ENCODE measurements around the gene PRRC2A.

PRRC2A gene

DNA sequence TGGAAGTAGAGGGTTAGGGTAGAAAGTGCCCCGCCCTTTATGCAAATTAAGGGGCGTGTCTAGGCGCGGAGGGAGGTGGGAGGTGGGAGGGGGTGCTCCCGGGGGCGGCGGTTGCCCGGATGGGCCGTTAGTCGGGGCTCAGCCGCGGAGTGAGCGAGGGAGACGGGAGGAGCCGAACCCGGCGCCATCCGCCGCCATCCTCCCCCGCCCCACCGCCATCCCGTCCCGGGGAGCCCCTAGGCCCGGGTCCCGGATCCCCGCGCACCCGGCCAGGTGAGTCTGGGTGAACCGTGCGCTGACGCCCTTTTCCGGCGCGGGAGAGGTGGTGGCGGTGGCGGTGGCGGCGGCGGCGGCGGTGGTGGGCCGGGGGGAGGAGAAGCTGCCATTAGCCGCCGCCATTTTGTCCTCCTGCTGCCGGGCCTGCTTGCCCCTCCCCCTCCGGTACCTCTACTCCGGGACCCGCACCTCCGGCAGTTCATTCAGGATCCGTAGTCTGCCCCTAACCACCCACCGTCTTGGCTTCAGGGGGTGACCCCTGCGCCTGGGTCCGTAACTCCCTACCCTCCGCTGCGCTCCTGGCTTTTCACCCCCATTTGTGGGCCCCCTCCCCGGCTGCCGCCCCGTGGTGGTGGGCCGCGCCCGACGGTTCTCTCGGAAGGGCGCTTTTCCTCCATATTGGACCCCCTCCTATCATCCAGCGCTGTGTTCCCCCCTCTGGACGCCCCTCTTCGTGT lies at the start of gene PRRC2A:
Gene PRRC2A (plus strand): TSS at position 130 of the 734 bp plus-strand sequence. CDS start 2,075 bp downstream, outside the sequence.
- peak; percentile 57 for DNase-seq (ENCODE audit: low spot score)

- no peak for DNase-seq (ENCODE audit: low spot score)
Measured at GRCh38 chr6:31572041-31572911, 48.2 kb upstream of the PRRC2A start, which contains the start of gene LTA. TSS of gene LTA (plus strand) at chr6:31572289. CDS start at chr6:31572743, 454 bp downstream.

GRCh38 chr6:31573239-31574105 lies 47.0 kb upstream of the PRRC2A start:
- no peak for DNase-seq (ENCODE audit: low spot score)

GRCh38 chr6:31574106-31575061 lies 46.1 kb upstream of the PRRC2A start:
- DNase-seq (ENCODE audit: low spot score): no peak

DNA sequence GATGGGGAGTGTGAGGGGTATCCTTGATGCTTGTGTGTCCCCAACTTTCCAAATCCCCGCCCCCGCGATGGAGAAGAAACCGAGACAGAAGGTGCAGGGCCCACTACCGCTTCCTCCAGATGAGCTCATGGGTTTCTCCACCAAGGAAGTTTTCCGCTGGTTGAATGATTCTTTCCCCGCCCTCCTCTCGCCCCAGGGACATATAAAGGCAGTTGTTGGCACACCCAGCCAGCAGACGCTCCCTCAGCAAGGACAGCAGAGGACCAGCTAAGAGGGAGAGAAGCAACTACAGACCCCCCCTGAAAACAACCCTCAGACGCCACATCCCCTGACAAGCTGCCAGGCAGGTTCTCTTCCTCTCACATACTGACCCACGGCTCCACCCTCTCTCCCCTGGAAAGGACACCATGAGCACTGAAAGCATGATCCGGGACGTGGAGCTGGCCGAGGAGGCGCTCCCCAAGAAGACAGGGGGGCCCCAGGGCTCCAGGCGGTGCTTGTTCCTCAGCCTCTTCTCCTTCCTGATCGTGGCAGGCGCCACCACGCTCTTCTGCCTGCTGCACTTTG lies 45.1 kb upstream of the PRRC2A start, which contains the start of gene TNF:
Gene TNF (plus strand): TSS at position 231 of the 567 bp plus-strand sequence. CDS start 177 bp downstream, at position 408.
- DNase-seq (ENCODE audit: low spot score): no peak

- no peak for DNase-seq (ENCODE audit: low spot score)
Measured at GRCh38 chr6:31575952-31576685, 44.4 kb upstream of the PRRC2A start.

DNA sequence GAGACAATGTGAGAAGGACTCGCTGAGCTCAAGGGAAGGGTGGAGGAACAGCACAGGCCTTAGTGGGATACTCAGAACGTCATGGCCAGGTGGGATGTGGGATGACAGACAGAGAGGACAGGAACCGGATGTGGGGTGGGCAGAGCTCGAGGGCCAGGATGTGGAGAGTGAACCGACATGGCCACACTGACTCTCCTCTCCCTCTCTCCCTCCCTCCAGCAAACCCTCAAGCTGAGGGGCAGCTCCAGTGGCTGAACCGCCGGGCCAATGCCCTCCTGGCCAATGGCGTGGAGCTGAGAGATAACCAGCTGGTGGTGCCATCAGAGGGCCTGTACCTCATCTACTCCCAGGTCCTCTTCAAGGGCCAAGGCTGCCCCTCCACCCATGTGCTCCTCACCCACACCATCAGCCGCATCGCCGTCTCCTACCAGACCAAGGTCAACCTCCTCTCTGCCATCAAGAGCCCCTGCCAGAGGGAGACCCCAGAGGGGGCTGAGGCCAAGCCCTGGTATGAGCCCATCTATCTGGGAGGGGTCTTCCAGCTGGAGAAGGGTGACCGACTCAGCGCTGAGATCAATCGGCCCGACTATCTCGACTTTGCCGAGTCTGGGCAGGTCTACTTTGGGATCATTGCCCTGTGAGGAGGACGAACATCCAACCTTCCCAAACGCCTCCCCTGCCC lies 43.5 kb upstream of the PRRC2A start:
- DNase-seq (ENCODE audit: low spot score): no peak

- no peak for DNase-seq (ENCODE audit: low spot score)
Measured at GRCh38 chr6:31577579-31577966, 42.9 kb upstream of the PRRC2A start.

DNA sequence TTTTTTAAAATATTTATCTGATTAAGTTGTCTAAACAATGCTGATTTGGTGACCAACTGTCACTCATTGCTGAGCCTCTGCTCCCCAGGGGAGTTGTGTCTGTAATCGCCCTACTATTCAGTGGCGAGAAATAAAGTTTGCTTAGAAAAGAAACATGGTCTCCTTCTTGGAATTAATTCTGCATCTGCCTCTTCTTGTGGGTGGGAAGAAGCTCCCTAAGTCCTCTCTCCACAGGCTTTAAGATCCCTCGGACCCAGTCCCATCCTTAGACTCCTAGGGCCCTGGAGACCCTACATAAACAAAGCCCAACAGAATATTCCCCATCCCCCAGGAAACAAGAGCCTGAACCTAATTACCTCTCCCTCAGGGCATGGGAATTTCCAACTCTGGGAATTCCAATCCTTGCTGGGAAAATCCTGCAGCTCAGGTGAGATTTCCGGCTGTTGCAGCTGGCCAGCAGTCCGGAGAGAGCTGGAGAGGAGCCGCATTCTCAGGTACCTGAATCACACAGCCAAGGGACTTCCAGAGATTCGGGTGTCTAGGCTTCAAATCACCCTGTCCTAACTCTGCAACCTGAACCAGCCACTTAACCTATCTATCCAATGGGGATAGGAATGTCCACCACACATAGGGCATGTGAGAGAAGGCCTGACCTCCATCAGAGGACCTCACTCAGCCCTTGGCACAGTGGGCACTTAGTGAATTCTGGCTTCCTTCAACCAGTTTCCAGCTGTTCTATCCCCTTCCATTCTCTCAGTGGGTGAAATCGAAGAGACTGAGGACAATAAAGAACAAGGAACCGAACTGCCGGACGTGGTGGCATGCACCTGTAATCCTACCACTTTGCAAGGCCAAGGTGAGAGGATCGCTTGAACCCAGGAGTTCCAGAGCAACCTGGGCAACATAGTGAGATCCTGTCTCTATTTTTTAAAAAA lies 42.1 kb upstream of the PRRC2A start:
- no peak for DNase-seq (ENCODE audit: low spot score)

DNA sequence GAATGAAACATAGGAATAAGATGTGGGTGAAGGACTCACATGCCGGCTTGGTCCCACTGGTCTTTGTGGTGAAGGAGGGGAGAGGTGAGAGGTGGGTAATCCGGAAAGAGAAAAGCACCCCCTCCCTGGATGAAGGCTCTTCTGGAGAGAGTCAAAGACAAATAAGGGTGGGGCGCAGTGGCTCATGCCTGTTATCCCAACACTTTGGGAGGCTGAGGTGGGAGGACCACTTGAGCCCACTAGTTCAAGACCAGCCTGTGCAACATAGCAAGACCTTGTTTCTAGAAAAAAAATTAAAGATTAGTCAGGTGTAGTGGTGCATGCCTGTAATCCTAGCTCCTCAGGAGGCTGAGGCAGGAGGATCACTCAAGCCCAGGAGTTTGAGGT lies 41.4 kb upstream of the PRRC2A start:
- no peak for DNase-seq (ENCODE audit: low spot score)

DNA sequence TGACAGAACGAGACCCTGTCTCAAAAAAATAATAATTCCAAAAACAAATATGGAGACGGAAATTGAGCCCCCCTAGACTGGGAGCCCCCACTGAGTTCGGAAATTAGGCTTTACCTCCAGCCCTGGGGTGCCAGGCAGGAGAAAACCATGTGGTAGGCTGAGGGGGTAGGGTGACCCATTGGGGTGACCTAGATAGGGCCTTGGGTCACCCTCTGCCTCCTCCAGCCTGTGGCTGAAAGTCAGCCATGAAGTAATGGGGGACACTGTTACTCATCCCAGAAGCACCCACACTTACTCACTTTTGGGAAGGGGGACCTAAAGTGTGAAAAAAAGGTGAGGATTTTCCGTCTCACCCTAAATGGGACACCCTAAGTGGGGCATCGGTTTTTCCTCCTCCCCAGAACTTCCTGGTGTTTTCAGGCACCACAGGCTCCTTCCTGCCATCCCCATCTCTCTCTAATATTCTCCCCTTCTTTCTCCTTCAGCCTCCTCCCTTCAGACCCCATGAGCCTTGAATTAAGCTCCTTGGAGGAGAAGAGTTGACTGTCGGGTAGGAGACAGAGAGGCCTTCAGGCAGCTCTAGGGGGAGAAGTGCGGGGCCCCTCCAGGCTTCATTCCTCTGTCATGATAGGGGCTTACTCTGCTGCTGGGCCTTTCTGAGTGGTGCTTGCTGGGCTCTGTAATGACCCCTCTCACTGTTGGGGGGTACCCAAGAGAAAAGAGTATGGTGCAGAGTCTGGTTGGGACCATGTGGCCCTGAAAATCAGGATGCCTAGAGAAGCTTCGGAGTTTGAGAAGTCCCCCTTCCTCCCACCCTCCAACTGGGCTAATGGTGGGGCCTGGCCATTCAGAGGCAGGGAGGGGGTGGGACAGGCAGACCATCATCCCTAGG lies 40.7 kb upstream of the PRRC2A start:
- no peak for DNase-seq (ENCODE audit: low spot score)

GRCh38 chr6:31580438-31580740 lies 40.1 kb upstream of the PRRC2A start:
- no peak for DNase-seq (ENCODE audit: low spot score)

GRCh38 chr6:31580807-31581433 lies 39.6 kb upstream of the PRRC2A start:
- DNase-seq (ENCODE audit: low spot score): peak; percentile 81

- no peak for DNase-seq (ENCODE audit: low spot score)
Measured at GRCh38 chr6:31581434-31582229, 38.9 kb upstream of the PRRC2A start.

GRCh38 chr6:31582230-31582643 lies 38.3 kb upstream of the PRRC2A start, which contains the start of gene LTB:
TSS of gene LTB (minus strand) at chr6:31582424. CDS start at chr6:31582417, 7 bp downstream.
- no peak for DNase-seq (ENCODE audit: low spot score)

DNA sequence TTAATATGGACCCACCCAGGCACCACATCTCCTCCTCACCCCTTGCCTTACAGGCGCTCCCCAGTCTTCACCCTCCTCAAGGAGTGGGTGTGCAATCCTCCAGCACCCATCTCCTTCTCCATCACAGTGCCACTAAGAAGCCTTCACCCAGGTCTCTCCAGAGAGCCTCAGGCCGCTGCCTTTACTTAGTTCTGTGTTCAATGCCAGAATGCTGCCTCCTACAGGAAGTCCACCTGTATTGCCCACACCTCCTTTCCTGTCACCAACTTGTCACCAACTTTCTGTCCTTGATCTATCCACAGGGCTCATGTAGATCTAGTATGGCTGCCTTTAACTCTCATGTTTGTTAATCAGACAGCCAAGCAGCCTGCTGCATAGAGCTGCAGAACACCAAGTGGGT lies 35.0 kb upstream of the PRRC2A start:
- no peak for DNase-seq (ENCODE audit: low spot score)
